ENCODE results near the gene TNS1. TPM values are rescaled to one million over a fixed set of nuclear protein-coding genes. Genes with fewer than 3 reads are reported as not detected.

The TNS1 gene
- total and polyA plus RNA-seq, 10 of the 15 experiments (the other 5 are each of a cell fraction or from before 2014, with no cell fraction given), result 0.05 to 0.44 TPM; not detected in 8

GRCh38 chr2:217831306-217831705 is 171.5 kb downstream of the TNS1 start:
- Histone ChIP-seq H3K27ac (ENCODE audit: control insufficient read depth, insufficient read depth) (no peak overlapping the region), H3K4me1 (ENCODE audit: control insufficient read depth, insufficient read depth, low read length) (no peaks in the 10 kb centered on the region), H3K9ac (ENCODE audit: control insufficient read depth, insufficient read depth, low read length) (no peak overlapping the region), H3K36me3 (ENCODE audit: control insufficient read depth in 2 of 2, insufficient read depth in 2 of 2, low read length in 1 of 2) (no peaks in the 10 kb centered on the region), H2AFZ (ENCODE audit: control insufficient read depth, low read depth, low read length) (no peak overlapping the region), H3K4me3 (no peak overlapping the region), H3K27me3 (replicated peaks in 1 of 2; ENCODE audit: control insufficient read depth in 2 of 2, insufficient read depth in 2 of 2, low read length in 1 of 2) (peaks cover 0 to 5% of the 10 kb centered on the region in 2 experiments; a peak in 2 of 4 replicates), H3K4me2 (ENCODE audit: control insufficient read depth, insufficient read depth) (no peak overlapping the region), H3K79me2 (ENCODE audit: control insufficient read depth, insufficient read depth, low read length) (no peaks in the 10 kb centered on the region), H3K9me3 (replicated peaks; ENCODE audit: control insufficient read depth, insufficient read depth, low read length) (no peaks in the 10 kb centered on the region), H4K20me1 (ENCODE audit: control insufficient read depth, insufficient read depth) (no peaks in the 10 kb centered on the region)
- in situ Hi-C loops (cut with MboI), result no loop called here
- no peak for TF ChIP-seq ZBED1 (IDR thresholded peaks at IDR 0.05; ENCODE audit: borderline replicate concordance)
- TF ChIP-seq TBL1XR1 (IDR thresholded peaks at IDR 0.05; ENCODE audit: low read depth, low read length), result no peak
- no peak for TF ChIP-seq WRNIP1 (IDR thresholded peaks at IDR 0.05; ENCODE audit: borderline replicate concordance, low read depth, low read length)
- no peak for TF ChIP-seq ASH2L (IDR thresholded peaks at IDR 0.05; ENCODE audit: borderline replicate concordance, low read depth)
- no peak for TF ChIP-seq BCLAF1 (IDR thresholded peaks at IDR 0.05)
- ATAC-seq (no peak), FAIRE-seq (no peak), DNase-seq (ENCODE audit: low read depth, low spot score) (no peak)
- intact Hi-C loops (cut with micrococcal nuclease; ENCODE audit: unreplicated experiment), result no loop called here
- BruUV-seq (replicated peaks), result no TSS peak
- ChIA-PET RAD21 (ENCODE audit: unreplicated experiment) (no interaction called here), POLR2A (no interaction called here), SMC1A (ENCODE audit: uncharacterized antibody, unreplicated experiment) (no interaction called here), CTCF (no interaction called here)
- WGBS (ENCODE audit: insufficient coverage, insufficient replicate concordance, low lambda C conversion rate, missing lambda C conversion rate), result 33% methylated on average over 10 of the region's 10 CpGs

- no TSS peak for BruUV-seq (replicated peaks)
- ChIA-PET CTCF (no interaction called here), RAD21 (ENCODE audit: unreplicated experiment) (no interaction called here), POLR2A (no interaction called here), SMC1A (ENCODE audit: uncharacterized antibody, unreplicated experiment) (no interaction called here)
- Histone ChIP-seq H4K20me1 (ENCODE audit: control insufficient read depth, insufficient read depth) (no peaks in the 10 kb centered on the region), H3K4me1 (ENCODE audit: control insufficient read depth, insufficient read depth, low read length) (no peaks in the 10 kb centered on the region), H3K27ac (ENCODE audit: control insufficient read depth, insufficient read depth) (no peak overlapping the region), H3K9ac (ENCODE audit: control insufficient read depth, insufficient read depth, low read length) (no peak overlapping the region), H2AFZ (ENCODE audit: control insufficient read depth, low read depth, low read length) (no peak overlapping the region), H3K36me3 (ENCODE audit: control insufficient read depth in 2 of 2, insufficient read depth in 2 of 2, low read length in 1 of 2) (no peaks in the 10 kb centered on the region), H3K79me2 (ENCODE audit: control insufficient read depth, insufficient read depth, low read length) (no peaks in the 10 kb centered on the region), H3K4me3 (no peak overlapping the region), H3K9me3 (replicated peaks; ENCODE audit: control insufficient read depth, insufficient read depth, low read length) (no peaks in the 10 kb centered on the region), H3K4me2 (ENCODE audit: control insufficient read depth, insufficient read depth) (no peak overlapping the region), H3K27me3 (replicated peaks in 1 of 2; ENCODE audit: control insufficient read depth in 2 of 2, insufficient read depth in 2 of 2, low read length in 1 of 2) (peaks cover 0 to 5% of the 10 kb centered on the region in 2 experiments; a peak in 2 of 4 replicates)
- no peak for DNase-seq (ENCODE audit: low read depth, low spot score)
- intact Hi-C loops (cut with micrococcal nuclease; ENCODE audit: unreplicated experiment) (no loop called here), in situ Hi-C loops (cut with MboI) (no loop called here)
- ATAC-seq, result no peak
- WGBS (ENCODE audit: insufficient coverage, insufficient replicate concordance, low lambda C conversion rate, missing lambda C conversion rate), result 15% methylated on average over 6 of the region's 6 CpGs
- no peak for FAIRE-seq
- no peak for TF ChIP-seq TARDBP (IDR thresholded peaks at IDR 0.05; ENCODE audit: borderline replicate concordance)
- TF ChIP-seq MXI1 (IDR thresholded peaks at IDR 0.05; ENCODE audit: low read depth, low read length), result no peak
- no peak for TF ChIP-seq CUX1 (IDR thresholded peaks at IDR 0.05; ENCODE audit: insufficient replicate concordance, low read depth, low read length)
- TF ChIP-seq RAD51 (IDR thresholded peaks at IDR 0.05), result no peak
- TF ChIP-seq HDAC2 (IDR thresholded peaks at IDR 0.05), result no peak
- no peak for TF ChIP-seq SREBF2 (IDR thresholded peaks at IDR 0.05; ENCODE audit: low read length)
- no peak for TF ChIP-seq ZNF207 (IDR thresholded peaks at IDR 0.05; ENCODE audit: borderline replicate concordance)
Measured at GRCh38 chr2:217830807-217831206, 172.0 kb downstream of the TNS1 start.
